GM12892 (cell line): ENCODE results near the gene DCUN1D1.

Source experiments
- POLR2A ChIP-seq: IDR thresholded peaks from 2 replicates; pipeline ENCODE4 v1.6.1; 2011; ENCODE audit warnings: low read depth, low read length, control low read depth
- POLR2AphosphoS5 ChIP-seq: IDR thresholded peaks from 2 replicates; pipeline ENCODE4 v1.6.1; 2011; ENCODE audit warnings: low read depth, low read length, control low read depth
- TAF1 ChIP-seq: IDR thresholded peaks from 2 replicates; pipeline ENCODE4 v1.6.1; 2011; ENCODE audit warnings: low read depth, mild to moderate bottlenecking, control low read depth, low read length, borderline replicate concordance

DNA sequence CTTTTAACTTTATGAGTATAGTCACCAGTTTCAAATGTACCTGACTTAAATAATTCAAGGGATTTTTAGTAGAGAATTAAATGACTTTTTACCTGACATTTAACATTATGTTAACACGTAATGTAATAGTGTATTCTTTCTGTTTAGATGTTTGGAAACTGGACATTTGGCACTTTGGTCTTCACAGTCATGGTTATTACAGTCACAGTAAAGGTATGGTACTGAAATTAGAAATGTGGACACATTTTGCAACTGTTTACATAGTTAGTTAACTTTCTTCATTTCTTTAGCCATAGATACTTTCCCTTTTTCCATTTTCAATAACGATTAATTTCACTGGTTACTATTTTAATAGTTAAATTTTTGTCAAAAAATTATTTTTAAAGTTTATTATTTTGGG lies 83.8 kb downstream of the DCUN1D1 start:
- TF ChIP-seq POLR2A: no peak
- no peak for TF ChIP-seq TAF1
- no peak for TF ChIP-seq POLR2AphosphoS5
